SK-N-SH (cell line): Measurements from ENCODE around the gene TEX35. TPM values are rescaled to one million over a fixed set of nuclear protein-coding genes. Genes with fewer than 3 reads are reported as not detected.

ENCODE experiments used
- FOSL2 ChIP-seq: IDR thresholded peaks from 2 replicates; pipeline ENCODE4 v1.4.0; 2012; ENCODE audit warnings: low read depth, mild to moderate bottlenecking, moderate library complexity, borderline replicate concordance
- TEAD4 ChIP-seq: IDR thresholded peaks from 2 replicates; pipeline ENCODE4 v1.4.0; 2012; ENCODE audit warnings: mild to moderate bottlenecking, borderline replicate concordance; ENCODE audit not compliant: insufficient read depth
- polyA plus RNA-seq, 3 experiments: library from polyadenylated mRNA; depleted of rRNA; stranded (reverse); fragments of >200 nt; gene quantifications; 2 replicates each; pipeline ENCODE4 v1.2.3, GENCODE V29; 2012
- small RNA-seq, 7 experiments: library from RNA; depleted of rRNA; stranded (forward); fragments of <200 nt; gene quantifications; one replicate each; pipeline ENCODE3, GENCODE V24; 2012

The TEX35 gene
- polyA plus RNA-seq, 1 of the 3 experiments (the other 2 are of a cell fraction): 0.03 TPM

GRCh38 chr1:178571807-178572206 is 58.9 kb downstream of the TEX35 start (continued):
- TF ChIP-seq TEAD4 (no peak), FOSL2 (no peak)

Small RNA genes within 50 kb of the gene (small RNA-seq; reads per million reads assigned to genes)
- gene RF00017 (0 reads per million in 7 experiments), gene RNA5SP69 (0 to 0.79 (median 0) reads per million in 7 experiments)

Other genes starting within 250 kb of the TEX35 start
- gene CLEC20A, start 16.1 kb upstream of the TEX35 start, polyA plus RNA-seq (2012; rRNA removed): not detected in 2 replicates
- 5.1 and 8.2 TPM in 2 replicates for gene RALGPS2, start 212.1 kb downstream of the TEX35 start, polyA plus RNA-seq (2012; rRNA removed)